Measurements from ENCODE around the gene CSGALNACT2. TPM values are rescaled to one million over a fixed set of nuclear protein-coding genes. Genes with fewer than 3 reads are reported as not detected.
"Not testable (repeated sequence)": the region's sequence is repeated elsewhere in the genome, so short reads cannot be mapped to it uniquely, and the experiment has no call there.

The CSGALNACT2 gene
- 10 to 100 TPM; 16.2 to 16.8 TPM for total RNA-seq

DNA sequence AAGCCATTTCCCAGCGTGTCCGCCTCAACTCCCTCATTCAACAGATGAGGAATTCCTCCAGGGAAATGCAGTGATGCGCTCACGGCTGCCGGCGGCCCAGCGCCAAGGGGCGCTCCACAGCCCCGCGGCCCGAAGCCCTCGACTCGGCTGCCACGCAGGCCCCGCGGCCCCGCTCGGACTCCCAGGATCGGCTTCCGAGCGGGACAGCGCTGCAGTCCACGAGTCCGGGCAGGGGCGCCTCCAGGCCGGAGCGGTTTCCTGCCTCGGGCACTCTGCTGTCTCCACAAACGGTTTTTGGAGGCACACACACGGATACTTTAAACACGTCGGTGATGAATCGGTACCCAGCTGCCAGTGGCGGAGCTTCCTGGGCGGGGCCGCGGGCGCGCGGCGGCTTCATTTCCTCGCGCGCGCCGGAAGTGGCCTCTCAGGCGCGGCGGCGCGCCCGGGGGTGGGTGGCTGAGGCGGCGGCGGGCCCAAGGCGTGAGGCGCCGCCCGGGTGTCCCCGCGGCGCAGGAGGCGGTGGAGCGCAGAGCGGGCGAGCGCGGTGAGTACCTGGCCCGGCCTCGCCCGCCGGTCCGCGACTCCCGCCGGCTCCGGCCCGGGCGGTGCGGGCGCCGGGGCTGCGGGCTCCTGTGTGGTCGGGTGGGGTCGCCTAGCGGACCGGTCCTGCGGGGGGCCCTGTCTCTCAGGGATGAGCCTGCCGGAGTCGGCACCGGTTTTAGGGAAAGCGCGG, at the start of gene CSGALNACT2:
Gene CSGALNACT2 (plus strand): TSS at position 425 of the 736 bp plus-strand sequence. CDS start 16,705 bp downstream, outside the sequence.
- DNase-seq: peak; percentile 92
- no peaks in the 10 kb centered on the region for H3K9me3 Mint-ChIP-seq
- peaks cover 41% of the 10 kb centered on the region for H3K4me1 Mint-ChIP-seq
- peak within 1 kb of the TSS; percentile 95 for H3K27ac Mint-ChIP-seq
- H3K27me3 Mint-ChIP-seq: no peaks in the 10 kb centered on the region
- H3K4me3 Mint-ChIP-seq: peak within 1 kb of the TSS; percentile 95
- H3K36me3 Mint-ChIP-seq: peaks cover 14% of the 10 kb centered on the region

DNA sequence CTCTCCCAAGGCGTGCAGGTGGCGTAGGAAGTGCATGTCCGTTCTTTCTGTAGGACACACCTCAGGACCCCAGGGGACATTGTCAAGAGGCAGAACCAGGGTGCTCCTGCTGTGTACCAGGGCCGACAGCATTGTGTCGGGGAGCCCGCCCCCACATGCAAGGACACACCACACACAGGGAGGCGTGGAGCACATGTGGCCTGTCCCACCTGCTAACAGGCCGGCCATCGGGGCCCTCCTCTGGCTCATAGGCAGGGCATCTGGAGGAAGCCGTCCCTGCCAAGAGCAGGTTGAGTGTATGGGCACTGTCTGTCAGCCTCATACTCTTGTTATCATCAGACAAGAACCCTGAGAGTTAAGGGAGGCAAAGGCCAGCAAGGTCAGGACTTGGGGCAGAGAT, 48.7 kb upstream of the CSGALNACT2 start:
- H3K4me3 Mint-ChIP-seq: no peak overlapping the region
- no peak overlapping the region for H3K27ac Mint-ChIP-seq
- no peak for DNase-seq
- H3K36me3 Mint-ChIP-seq: no peaks in the 10 kb centered on the region
- peaks cover 5% of the 10 kb centered on the region for H3K27me3 Mint-ChIP-seq
- H3K9me3 Mint-ChIP-seq: no peaks in the 10 kb centered on the region
- H3K4me1 Mint-ChIP-seq: no peaks in the 10 kb centered on the region

DNA sequence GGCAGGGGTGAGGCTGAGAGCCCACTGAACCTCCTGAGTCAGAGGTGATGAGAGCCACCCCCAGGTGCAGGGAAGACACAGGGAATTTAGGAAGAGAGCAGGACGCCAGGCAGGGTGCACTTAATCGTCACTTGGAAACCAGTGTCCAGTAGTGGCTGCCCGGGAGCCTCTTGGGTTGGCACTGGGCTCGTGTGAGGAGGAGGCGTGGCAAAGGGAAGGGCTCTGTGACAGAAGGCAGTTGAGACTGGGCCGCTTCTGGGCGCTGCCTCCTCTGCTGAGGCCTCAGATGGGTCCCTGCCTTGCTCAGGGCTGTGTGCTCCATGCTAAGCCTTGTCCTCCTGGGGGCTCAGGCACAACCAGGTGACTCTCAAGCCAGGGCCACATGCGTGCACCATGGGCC, 48.1 kb upstream of the CSGALNACT2 start:
- Mint-ChIP-seq H3K27me3 (peaks cover 3% of the 10 kb centered on the region), H3K4me3 (no peak overlapping the region), H3K36me3 (no peaks in the 10 kb centered on the region)

DNA sequence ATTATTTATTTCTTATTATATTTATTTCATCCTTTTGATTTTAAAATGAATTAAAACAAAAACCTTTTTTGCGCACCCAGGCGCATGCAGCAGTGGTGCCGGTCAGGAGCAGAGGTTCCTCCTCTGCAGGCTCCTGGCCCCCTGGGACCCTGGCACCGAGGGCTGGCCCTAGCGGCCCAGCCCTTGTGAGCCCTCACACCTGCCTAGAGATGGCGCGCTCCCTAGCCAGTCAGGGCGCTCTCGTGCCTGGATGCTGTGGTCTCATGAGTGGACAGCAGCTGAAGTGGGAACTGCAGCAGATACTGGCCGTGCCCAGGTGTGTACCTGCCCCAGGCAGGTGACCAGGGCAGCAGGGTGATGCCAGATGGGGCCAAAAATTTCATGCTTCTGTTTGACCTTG, 47.6 kb upstream of the CSGALNACT2 start:
- Mint-ChIP-seq H3K4me1 (no peaks in the 10 kb centered on the region), H3K27ac (no peak overlapping the region), H3K27me3 (peaks cover 3% of the 10 kb centered on the region), H3K4me3 (no peak overlapping the region), H3K36me3 (no peaks in the 10 kb centered on the region), H3K9me3 (no peaks in the 10 kb centered on the region)
- DNase-seq: no peak

More for the DNA sequence above, 48.1 kb upstream of the CSGALNACT2 start:
- Mint-ChIP-seq H3K27ac (no peak overlapping the region), H3K4me1 (no peaks in the 10 kb centered on the region), H3K9me3 (no peaks in the 10 kb centered on the region)
- no peak for DNase-seq

DNA sequence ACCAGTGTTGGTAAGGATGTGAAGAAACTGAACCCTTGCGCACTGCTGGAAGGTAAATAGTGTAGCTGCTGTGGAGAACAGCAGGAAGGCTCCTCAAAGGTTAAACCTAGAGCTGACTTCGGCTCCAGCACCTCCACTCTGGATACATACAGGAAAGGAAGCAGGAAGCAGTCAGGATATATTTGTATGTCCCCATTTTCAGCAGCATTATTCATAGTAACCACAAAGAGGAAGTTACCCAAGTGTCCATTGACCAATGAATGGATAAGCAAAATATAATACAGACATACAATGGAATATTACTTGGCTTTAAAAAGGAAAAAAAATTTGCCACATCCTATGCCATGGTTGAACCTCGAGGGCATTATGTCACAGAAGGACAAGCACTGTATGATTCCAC, 46.4 kb upstream of the CSGALNACT2 start:
- Mint-ChIP-seq H3K27me3 (peaks cover 3% of the 10 kb centered on the region), H3K4me1 (no peaks in the 10 kb centered on the region), H3K36me3 (no peaks in the 10 kb centered on the region), H3K27ac (no peak overlapping the region), H3K4me3 (no peak overlapping the region), H3K9me3 (no peaks in the 10 kb centered on the region)
- DNase-seq: no peak

GRCh38 chr10:43093423-43094076, 44.7 kb upstream of the CSGALNACT2 start:
- DNase-seq: no peak

GRCh38 chr10:43094085-43094484, 44.2 kb upstream of the CSGALNACT2 start:
- no peaks in the 10 kb centered on the region for H3K4me1 Mint-ChIP-seq
- peaks cover 3% of the 10 kb centered on the region for H3K27me3 Mint-ChIP-seq
- no peak overlapping the region for H3K27ac Mint-ChIP-seq
- H3K4me3 Mint-ChIP-seq: no peak overlapping the region
- H3K36me3 Mint-ChIP-seq: no peaks in the 10 kb centered on the region
- no peaks in the 10 kb centered on the region for H3K9me3 Mint-ChIP-seq
- DNase-seq: no peak

More at GRCh38 chr10:43093423-43094076, 44.7 kb upstream of the CSGALNACT2 start:
- Mint-ChIP-seq H3K27ac (no peak overlapping the region), H3K4me3 (no peak overlapping the region), H3K36me3 (no peaks in the 10 kb centered on the region), H3K9me3 (no peaks in the 10 kb centered on the region), H3K4me1 (no peaks in the 10 kb centered on the region), H3K27me3 (peaks cover 3% of the 10 kb centered on the region)

DNA sequence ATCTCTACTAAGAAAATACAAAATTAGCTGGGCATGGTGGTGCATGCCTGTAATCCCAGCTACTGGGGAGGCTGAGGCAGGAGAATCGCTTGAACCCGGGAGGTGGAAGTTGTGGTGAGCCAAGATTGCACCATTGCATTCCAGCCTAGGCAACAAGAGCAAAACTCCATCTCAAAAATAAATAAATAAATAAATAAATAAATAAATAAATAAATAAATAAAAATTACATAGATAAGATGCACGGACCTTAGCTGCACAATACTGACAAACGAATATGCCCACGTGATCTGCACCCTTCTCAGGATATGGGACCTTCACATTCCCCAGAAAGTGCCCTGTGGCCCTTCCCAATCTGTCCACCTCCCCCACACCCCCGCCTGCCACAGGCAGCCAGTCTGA, 38.9 kb upstream of the CSGALNACT2 start:
- H3K27me3 Mint-ChIP-seq: peaks cover 20% of the 10 kb centered on the region
- not testable (repeated sequence) for H3K9me3 Mint-ChIP-seq, H3K36me3 Mint-ChIP-seq, H3K4me1 Mint-ChIP-seq, DNase-seq, H3K27ac Mint-ChIP-seq, H3K4me3 Mint-ChIP-seq

GRCh38 chr10:43099928-43100327, 38.3 kb upstream of the CSGALNACT2 start:
- H3K27me3 Mint-ChIP-seq: peaks cover 21% of the 10 kb centered on the region
- H3K27ac Mint-ChIP-seq: no peak overlapping the region
- H3K36me3 Mint-ChIP-seq: no peaks in the 10 kb centered on the region
- no peaks in the 10 kb centered on the region for H3K4me1 Mint-ChIP-seq
- DNase-seq: no peak
- no peaks in the 10 kb centered on the region for H3K9me3 Mint-ChIP-seq
- no peak overlapping the region for H3K4me3 Mint-ChIP-seq

DNA sequence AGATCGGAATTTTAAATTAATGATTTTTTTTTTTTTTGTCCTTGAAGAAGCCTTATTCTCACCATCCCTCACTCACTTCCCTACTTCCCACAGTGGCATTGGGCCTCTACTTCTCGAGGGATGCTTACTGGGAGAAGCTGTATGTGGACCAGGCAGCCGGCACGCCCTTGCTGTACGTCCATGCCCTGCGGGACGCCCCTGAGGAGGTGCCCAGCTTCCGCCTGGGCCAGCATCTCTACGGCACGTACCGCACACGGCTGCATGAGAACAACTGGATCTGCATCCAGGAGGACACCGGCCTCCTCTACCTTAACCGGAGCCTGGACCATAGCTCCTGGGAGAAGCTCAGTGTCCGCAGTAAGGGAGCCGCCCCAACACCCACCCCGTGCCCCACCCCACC, 37.9 kb upstream of the CSGALNACT2 start:
- no peaks in the 10 kb centered on the region for H3K4me1 Mint-ChIP-seq

DNA sequence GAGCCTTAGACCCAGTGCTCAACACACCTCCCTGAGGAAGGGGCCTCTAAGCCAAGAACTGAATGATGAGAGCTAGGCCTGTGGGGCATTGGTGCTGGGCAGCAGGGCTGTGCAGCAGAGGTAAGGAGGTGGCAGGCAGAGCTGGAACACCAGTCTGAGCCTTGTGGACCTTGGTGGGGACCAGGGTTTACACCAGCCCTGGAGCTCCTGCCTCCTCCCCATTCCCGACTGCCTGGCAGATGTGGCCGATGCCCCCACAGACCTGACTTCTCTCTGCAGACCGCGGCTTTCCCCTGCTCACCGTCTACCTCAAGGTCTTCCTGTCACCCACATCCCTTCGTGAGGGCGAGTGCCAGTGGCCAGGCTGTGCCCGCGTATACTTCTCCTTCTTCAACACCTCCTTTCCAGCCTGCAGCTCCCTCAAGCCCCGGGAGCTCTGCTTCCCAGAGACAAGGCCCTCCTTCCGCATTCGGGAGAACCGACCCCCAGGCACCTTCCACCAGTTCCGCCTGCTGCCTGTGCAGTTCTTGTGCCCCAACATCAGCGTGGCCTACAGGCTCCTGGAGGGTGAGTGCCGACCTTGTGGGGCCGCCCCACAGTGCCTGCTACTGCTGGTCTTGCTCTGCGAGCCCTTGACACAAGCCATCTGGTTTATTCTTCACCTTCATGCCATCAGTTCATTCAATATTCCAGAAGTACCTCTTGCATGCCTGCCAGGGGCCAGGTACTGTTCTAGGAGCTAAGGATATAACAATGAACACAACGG, 36.0 kb upstream of the CSGALNACT2 start:
- Mint-ChIP-seq H3K27ac (peak overlapping the region; percentile 17), H3K9me3 (no peaks in the 10 kb centered on the region), H3K27me3 (peaks cover 25% of the 10 kb centered on the region), H3K4me3 (no peak overlapping the region), H3K36me3 (no peaks in the 10 kb centered on the region), H3K4me1 (no peaks in the 10 kb centered on the region)
- no peak for DNase-seq

More for the DNA sequence above, 37.9 kb upstream of the CSGALNACT2 start:
- Mint-ChIP-seq H3K9me3 (no peaks in the 10 kb centered on the region), H3K27ac (no peak overlapping the region), H3K27me3 (peaks cover 25% of the 10 kb centered on the region), H3K36me3 (no peaks in the 10 kb centered on the region), H3K4me3 (no peak overlapping the region)
- DNase-seq: no peak

DNA sequence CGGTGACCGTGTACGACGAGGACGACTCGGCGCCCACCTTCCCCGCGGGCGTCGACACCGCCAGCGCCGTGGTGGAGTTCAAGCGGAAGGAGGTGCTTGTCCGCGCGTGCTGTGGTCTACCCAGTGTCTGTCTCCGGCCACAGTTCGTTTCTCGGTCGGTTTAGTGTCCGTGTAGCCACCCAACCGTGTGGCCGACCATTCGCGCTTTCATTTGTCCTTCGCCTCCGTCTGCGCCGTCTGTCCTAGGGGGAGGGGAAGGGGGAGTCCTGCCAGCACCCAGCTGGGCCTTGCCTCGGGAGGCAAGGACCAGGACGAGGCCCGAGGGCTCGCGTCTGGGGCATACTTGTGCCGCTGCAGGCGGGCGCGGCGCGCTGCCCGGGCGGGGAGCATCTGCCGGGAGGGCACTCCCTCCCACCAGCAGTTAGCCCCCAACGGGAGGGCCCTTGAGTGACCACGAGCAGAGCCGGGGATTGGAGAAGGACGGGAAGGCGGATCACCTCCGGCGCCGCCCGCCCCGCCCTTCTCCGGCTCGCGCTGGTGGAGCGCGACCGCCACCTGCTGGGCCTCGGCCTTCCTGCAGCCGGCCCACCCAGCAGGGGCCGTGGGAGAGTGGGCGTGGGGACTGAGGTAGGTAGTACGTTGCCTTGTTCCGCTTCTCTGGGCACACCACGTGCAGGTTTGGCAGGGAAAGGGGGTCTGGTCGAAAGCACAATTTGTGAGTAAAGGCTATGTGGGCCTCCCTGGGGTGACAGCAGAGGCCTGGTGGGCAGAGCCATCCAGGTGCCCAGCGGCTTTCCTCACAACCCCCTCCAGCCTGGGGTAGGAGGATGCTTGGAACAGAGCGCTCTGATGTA, 32.9 kb upstream of the CSGALNACT2 start:
- Mint-ChIP-seq H3K4me1 (no peaks in the 10 kb centered on the region), H3K27me3 (peaks cover 25% of the 10 kb centered on the region), H3K27ac (no peak overlapping the region), H3K9me3 (no peaks in the 10 kb centered on the region), H3K36me3 (no peaks in the 10 kb centered on the region), H3K4me3 (peak overlapping the region; percentile 63)
- peak; percentile 82 for DNase-seq

DNA sequence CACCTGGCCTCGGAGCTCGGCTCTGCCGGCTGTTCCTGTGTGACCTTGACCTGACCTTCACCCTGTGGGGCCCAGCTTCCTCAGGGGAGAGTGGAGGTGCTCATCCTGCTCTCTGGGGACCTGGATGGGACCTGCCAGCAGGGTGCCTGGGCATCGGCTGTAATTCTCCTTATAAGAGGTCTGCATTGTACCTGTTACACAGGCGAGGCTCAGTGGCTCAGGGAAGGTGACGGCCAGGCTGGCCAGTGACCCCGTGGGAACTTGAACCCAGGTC, 32.4 kb upstream of the CSGALNACT2 start:
- H3K4me1 Mint-ChIP-seq: no peaks in the 10 kb centered on the region
- H3K27ac Mint-ChIP-seq: no peak overlapping the region
- no peak overlapping the region for H3K4me3 Mint-ChIP-seq
- no peak for DNase-seq
- no peaks in the 10 kb centered on the region for H3K36me3 Mint-ChIP-seq
- H3K9me3 Mint-ChIP-seq: no peaks in the 10 kb centered on the region
- peaks cover 25% of the 10 kb centered on the region for H3K27me3 Mint-ChIP-seq

- Mint-ChIP-seq H3K9me3 (no peaks in the 10 kb centered on the region), H3K27me3 (peaks cover 25% of the 10 kb centered on the region), H3K4me1 (no peaks in the 10 kb centered on the region), H3K27ac (no peak overlapping the region), H3K4me3 (no peak overlapping the region), H3K36me3 (no peaks in the 10 kb centered on the region)
- DNase-seq: no peak
These were observed 31.8 kb upstream of the CSGALNACT2 start for GRCh38 chr10:43106256-43107091.
